Vagina (tissue), 2 donors: ENCODE measurements around the gene LRRC37B. TPM values are rescaled to one million over a fixed set of nuclear protein-coding genes. Genes with fewer than 3 reads are reported as not detected.
"Not testable (repeated sequence)": the region's sequence is repeated elsewhere in the genome, so short reads cannot be mapped to it uniquely, and the experiment has no call there.

ENCODE experiments used
- DNase-seq, 2 donors: peaks; one replicate each; pipeline ENCODE4 v3.0.0-alpha.2; 2017; ENCODE audit errors: extremely low spot score in 2 of 2
- H3K27ac ChIP-seq: fragments of 200-600 bp; sonication (generic); one replicate; pipeline ENCODE4 v1.5.1; 2019
- H3K27me3 ChIP-seq: fragments of 200-600 bp; sonication (generic); one replicate; pipeline ENCODE4 v1.5.1; 2019
- H3K36me3 ChIP-seq, 2 donors: fragments of 200-600 bp; sonication (generic); one replicate each; pipeline ENCODE4 v1.5.1; 2017 to 2019
- H3K4me1 ChIP-seq: fragments of 200-600 bp; sonication (generic); one replicate; pipeline ENCODE4 v1.5.1; 2019
- H3K4me3 ChIP-seq, 2 donors: fragments of 200-600 bp; sonication (generic); 1 replicate in 1 of 2; 2 replicates in 1 of 2; pipeline ENCODE4 v1.5.1; 2016 to 2019
- H3K9me3 ChIP-seq: fragments of 200-600 bp; sonication (generic); one replicate; pipeline ENCODE4 v1.5.1; 2019
- POLR2A ChIP-seq, 2 donors: fragments of 450-650 bp; IDR thresholded peaks; one replicate each; pipeline ENCODE4 v1.6.1; 2017; ENCODE audit warnings: antibody characterized with exemption in 2 of 2, mild to moderate bottlenecking in 2 of 2, moderate library complexity in 2 of 2
- POLR2AphosphoS5 ChIP-seq, 2 donors: sonication (generic); formaldehyde crosslinking; IDR thresholded peaks; one replicate each; pipeline ENCODE4 v1.9.0; 2017; ENCODE audit warnings: antibody characterized with exemption in 2 of 2, mild to moderate bottlenecking in 2 of 2, low read depth in 1 of 2; ENCODE audit not compliant: insufficient read depth in 1 of 2
- intact Hi-C: fragments of 100-400 bp; cut with DNase I; formaldehyde crosslinking; loops from one replicate; pipeline ENCODE4 v1.15.1; 2023
- total RNA-seq: library from RNA; depleted of rRNA; stranded (reverse); fragments of >200 nt; gene quantifications from one replicate; pipeline ENCODE4 v1.2.3, GENCODE V29; 2016
- TF ChIP-seq, protein P1 (sequence below), 3 experiments: fragments of 450-650 bp in 2 of 3; fragments of 200-600 bp in 1 of 3; sonication (generic) in 1 of 3; IDR thresholded peaks; one replicate each; pipeline ENCODE4 v1.5.1; 2017 to 2019; ENCODE audit warnings: antibody characterized with exemption in 3 of 3, mild to moderate bottlenecking in 2 of 3, moderate library complexity in 2 of 3

Gene LRRC37B
- total RNA-seq = 33.6 TPM

DNA sequence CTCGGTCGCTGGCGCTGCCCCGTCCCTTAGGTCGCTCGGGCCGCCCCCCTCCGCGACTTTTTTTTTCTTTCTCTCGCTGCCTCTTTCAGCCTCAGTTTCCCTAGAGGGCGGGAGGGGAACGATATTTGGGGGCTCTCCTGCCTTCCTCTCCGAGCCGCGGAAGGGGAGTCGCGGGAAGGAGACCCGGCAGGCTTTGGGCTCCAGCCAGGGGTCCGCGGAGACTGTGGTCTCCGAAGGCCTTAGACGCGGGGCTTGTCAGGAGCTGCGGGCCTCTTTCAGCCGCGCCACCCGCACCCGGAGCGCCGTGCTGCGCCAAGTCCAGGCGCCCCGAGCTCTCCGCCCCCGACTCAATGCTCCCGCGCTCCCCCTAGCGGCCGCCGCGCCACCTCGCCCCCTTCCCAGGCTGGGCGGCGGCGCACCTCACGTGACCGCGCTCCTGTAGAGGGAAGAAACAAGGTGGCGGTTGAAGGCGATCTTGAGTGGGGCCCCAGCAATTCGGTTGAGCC, at the start of gene LRRC37B:
TSS of gene LRRC37B (plus strand) at position 427 of the 506 bp plus-strand sequence. CDS start 14,010 bp downstream, outside the sequence.
- peaks cover 32% of the 10 kb centered on the region for H3K4me1 ChIP-seq
- TF ChIP-seq POLR2AphosphoS5 (IDR thresholded peaks at IDR 0.05; ENCODE audit: insufficient read depth in 1 of 2, low read depth in 1 of 2) (peak; percentile 28 to 45), POLR2A (IDR thresholded peaks at IDR 0.05) (no peak)
- TF ChIP-seq, protein P1, sequence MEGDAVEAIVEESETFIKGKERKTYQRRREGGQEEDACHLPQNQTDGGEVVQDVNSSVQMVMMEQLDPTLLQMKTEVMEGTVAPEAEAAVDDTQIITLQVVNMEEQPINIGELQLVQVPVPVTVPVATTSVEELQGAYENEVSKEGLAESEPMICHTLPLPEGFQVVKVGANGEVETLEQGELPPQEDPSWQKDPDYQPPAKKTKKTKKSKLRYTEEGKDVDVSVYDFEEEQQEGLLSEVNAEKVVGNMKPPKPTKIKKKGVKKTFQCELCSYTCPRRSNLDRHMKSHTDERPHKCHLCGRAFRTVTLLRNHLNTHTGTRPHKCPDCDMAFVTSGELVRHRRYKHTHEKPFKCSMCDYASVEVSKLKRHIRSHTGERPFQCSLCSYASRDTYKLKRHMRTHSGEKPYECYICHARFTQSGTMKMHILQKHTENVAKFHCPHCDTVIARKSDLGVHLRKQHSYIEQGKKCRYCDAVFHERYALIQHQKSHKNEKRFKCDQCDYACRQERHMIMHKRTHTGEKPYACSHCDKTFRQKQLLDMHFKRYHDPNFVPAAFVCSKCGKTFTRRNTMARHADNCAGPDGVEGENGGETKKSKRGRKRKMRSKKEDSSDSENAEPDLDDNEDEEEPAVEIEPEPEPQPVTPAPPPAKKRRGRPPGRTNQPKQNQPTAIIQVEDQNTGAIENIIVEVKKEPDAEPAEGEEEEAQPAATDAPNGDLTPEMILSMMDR (IDR thresholded peaks at IDR 0.05) = peak; percentile 86 to 98 (median 90)
- H3K9me3 ChIP-seq = no peaks in the 10 kb centered on the region
- no peak for DNase-seq
- H3K36me3 ChIP-seq = no peaks in the 10 kb centered on the region
- intact Hi-C loops = no loop called here
- peak within 1 kb of the TSS; percentile 95 for H3K27ac ChIP-seq
- H3K27me3 ChIP-seq = no peaks in the 10 kb centered on the region
- peak within 1 kb of the TSS; percentile 85 to 86 for H3K4me3 ChIP-seq

DNA sequence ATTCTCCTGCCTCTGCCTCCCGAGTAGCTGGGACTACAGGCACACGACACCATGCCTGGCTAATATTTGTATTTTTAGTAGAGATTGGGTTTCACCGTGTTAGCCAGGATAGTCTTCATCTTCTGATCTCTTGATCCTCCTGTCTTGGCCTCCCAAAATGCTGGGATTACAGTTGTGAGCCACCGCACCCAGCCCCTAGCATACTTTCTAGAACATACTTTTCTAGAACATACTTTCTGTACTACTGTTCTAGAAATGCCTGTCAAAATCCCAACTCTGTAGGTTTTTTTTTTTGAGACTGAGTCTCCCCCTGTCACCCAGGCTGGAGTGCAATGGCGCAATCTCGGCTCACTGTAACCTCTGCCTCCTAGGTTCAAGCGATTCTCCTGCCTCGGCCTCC, 43.1 kb upstream of the LRRC37B start:
- H3K4me3 ChIP-seq, DNase-seq, H3K9me3 ChIP-seq, H3K27me3 ChIP-seq, H3K4me1 ChIP-seq, intact Hi-C loops, H3K27ac ChIP-seq: not testable (repeated sequence)
- peaks cover 0 to 24% of the 10 kb centered on the region in 2 donors for H3K36me3 ChIP-seq

DNA sequence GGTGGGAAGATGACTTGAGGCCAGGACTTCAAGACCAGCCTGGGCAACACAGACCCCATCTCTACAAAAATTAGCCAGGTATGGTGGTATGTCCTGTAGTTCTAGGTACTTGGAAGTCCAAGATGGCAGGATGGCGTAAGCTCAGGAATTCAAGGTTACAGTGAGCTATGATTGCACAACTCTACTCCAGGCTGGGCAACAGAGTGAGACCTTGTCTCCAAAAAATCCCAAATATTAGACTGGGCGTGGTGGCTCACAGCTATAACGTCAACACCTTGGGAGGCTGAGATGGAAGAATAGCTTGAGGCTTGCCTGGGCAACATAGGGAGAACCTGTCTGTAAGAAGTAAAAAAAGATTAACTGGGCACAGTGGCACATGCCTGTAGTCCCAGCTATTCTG, 39.5 kb upstream of the LRRC37B start:
- intact Hi-C loops = no loop called here
- Histone ChIP-seq H3K27me3 (no peaks in the 10 kb centered on the region), H3K36me3 (peaks cover 0 to 27% of the 10 kb centered on the region in 2 donors), H3K4me1 (no peaks in the 10 kb centered on the region), H3K9me3 (no peaks in the 10 kb centered on the region), H3K4me3 (no peak overlapping the region), H3K27ac (no peak overlapping the region)
- no peak for DNase-seq
- no peak for TF ChIP-seq POLR2A (IDR thresholded peaks at IDR 0.05)
- TF ChIP-seq POLR2AphosphoS5 (IDR thresholded peaks at IDR 0.05; ENCODE audit: insufficient read depth in 1 of 2, low read depth in 1 of 2) = no peak
- TF ChIP-seq, protein P1 (IDR thresholded peaks at IDR 0.05) = no peak

DNA sequence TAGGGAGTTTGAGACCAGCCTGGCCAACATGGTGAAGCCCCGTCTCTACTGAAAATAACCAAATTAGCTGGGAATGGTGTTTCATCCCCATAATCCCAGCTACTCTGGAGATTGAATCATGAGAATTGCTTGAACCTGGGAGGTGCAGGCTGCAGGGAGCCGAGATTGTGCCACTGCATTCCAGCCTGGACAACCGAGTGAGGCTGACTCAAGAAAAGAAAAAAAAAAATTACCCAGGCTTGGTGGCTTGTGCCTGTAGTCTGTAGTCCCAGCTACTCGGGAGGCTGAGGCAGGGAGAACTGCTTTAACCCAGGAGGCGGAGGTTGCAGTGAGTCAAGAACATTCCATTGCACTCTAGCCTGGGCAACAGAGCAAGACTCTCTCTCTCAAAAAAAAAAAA, 36.8 kb upstream of the LRRC37B start:
- H3K27ac ChIP-seq, H3K9me3 ChIP-seq, H3K27me3 ChIP-seq, H3K4me3 ChIP-seq, H3K4me1 ChIP-seq, DNase-seq, intact Hi-C loops: not testable (repeated sequence)
- peaks cover 0 to 21% of the 10 kb centered on the region in 2 donors for H3K36me3 ChIP-seq

DNA sequence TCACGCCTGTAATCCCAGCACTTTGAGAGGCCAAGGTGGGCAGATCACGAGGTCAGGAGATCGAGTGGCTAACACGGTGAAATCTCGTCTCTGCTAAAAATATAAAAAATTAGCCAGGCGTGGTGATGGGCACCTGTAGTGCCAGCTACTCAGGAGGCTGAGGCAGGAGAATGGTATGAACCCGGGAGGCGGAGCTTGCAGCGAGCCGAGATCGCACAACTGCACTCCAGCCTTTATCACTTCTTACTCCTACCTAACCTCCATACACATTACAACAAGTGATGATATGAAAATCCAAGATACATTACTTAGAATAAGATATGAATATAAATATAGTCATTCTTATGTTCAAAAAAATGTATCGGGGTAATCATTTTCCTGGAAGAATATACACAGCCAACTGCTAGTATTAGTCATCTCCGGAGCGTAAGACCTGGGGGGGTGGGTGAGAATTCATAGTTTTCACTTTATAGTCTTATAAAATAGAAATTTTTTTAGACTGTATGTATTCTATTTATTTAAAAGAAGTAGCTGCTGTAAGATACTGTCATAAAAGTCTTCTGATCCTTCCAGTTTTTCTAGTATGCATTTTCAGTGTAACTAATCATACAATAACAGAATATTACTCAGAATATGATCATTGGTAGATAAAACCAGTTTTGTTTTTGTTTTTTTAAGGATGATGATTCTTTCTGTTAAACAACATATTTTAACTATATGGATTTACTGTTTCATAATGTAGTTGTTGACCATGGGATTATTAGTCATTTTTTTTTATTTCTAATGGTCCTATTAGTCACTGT, 32.7 kb upstream of the LRRC37B start:
- H3K27ac ChIP-seq, H3K9me3 ChIP-seq, intact Hi-C loops, DNase-seq, H3K4me1 ChIP-seq, H3K27me3 ChIP-seq, H3K4me3 ChIP-seq: not testable (repeated sequence)
- H3K36me3 ChIP-seq = peaks cover 0 to 11% of the 10 kb centered on the region in 2 donors

DNA sequence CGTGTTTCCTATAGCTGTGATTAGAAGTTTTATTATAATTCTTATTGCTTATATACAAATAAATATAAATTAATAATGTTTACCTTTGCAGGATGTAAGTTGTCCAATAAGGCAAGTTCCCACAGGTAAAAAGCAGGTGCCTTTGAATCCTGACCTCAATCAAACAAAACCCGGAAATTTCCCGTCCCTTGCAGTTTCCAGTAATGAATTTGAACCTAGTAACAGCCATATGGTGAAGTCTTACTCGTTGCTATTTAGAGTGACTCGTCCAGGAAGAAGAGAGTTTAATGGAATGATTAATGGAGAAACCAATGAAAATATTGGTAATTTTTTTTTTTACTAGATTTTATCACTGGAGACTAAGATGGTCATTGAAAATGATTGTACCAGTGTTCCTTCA, 31.8 kb upstream of the LRRC37B start:
- peaks cover 0 to 11% of the 10 kb centered on the region in 2 donors for H3K36me3 ChIP-seq
- H3K27me3 ChIP-seq, H3K4me1 ChIP-seq, DNase-seq, H3K27ac ChIP-seq, H3K9me3 ChIP-seq, H3K4me3 ChIP-seq, intact Hi-C loops: not testable (repeated sequence)

DNA sequence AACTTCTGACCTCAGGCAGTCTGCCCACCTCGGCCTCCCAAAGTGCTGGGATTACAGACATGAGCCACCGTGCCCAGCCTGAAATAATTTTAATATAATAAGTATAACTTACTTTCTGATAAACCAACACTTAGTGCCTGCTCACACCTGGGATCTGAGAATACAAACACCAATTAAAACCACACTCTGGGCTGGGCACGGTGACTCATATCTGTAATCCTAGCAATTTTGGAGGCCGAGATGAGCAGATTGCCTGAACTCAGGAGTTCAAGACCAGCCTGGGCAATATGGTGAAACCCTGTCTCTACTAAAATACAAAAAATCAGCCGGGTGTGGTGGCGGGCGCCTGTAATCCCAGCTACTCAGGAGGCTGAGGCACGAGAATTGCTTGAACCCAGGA, 15.4 kb upstream of the LRRC37B start:
- peaks cover 0 to 85% of the 10 kb centered on the region in 2 donors for H3K36me3 ChIP-seq
- intact Hi-C loops, H3K4me3 ChIP-seq: not testable (repeated sequence)

More for the DNA sequence above, 15.4 kb upstream of the LRRC37B start:
- not testable (repeated sequence) for H3K4me1 ChIP-seq, H3K27ac ChIP-seq, H3K27me3 ChIP-seq, H3K9me3 ChIP-seq, DNase-seq
